ENCODE measurements around the gene OPN5.

DNA sequence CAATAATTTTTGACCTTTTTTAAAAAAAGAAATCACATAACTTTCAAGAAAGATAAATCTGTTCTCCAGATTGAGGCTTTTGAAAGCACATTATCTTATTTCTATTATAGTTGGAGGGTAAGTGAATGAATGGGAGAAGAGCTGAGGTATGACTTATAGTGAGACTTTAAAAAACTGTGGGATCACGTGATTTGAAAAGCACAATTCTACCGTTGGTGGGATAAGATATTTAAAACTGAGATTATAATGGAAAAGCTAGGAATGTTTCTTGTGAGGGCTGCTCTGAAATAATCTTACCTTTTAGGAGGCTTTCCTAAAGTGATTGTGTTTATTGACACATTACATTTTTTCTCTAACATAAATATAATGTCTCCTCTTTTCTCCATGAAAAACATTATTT is 9.5 kb upstream of the OPN5 start:
- TF ChIP-seq, protein P1, sequence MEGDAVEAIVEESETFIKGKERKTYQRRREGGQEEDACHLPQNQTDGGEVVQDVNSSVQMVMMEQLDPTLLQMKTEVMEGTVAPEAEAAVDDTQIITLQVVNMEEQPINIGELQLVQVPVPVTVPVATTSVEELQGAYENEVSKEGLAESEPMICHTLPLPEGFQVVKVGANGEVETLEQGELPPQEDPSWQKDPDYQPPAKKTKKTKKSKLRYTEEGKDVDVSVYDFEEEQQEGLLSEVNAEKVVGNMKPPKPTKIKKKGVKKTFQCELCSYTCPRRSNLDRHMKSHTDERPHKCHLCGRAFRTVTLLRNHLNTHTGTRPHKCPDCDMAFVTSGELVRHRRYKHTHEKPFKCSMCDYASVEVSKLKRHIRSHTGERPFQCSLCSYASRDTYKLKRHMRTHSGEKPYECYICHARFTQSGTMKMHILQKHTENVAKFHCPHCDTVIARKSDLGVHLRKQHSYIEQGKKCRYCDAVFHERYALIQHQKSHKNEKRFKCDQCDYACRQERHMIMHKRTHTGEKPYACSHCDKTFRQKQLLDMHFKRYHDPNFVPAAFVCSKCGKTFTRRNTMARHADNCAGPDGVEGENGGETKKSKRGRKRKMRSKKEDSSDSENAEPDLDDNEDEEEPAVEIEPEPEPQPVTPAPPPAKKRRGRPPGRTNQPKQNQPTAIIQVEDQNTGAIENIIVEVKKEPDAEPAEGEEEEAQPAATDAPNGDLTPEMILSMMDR (IDR thresholded peaks at IDR 0.05; ENCODE audit: insufficient read depth, low read length, poor library complexity, severe bottlenecking), result no peak
- no peak for TF ChIP-seq EZH2phosphoT487 (conservative IDR thresholded peaks at IDR 0.05; ENCODE audit: low read length)
